Skeletal muscle tissue (tissue), 4 donors: ENCODE data around the gene GABBR2. TPM values are rescaled to one million over a fixed set of nuclear protein-coding genes. Genes with fewer than 3 reads are reported as not detected.

Experiments used
- H3K27ac ChIP-seq: one replicate; pipeline ENCODE4 v1.7.0; 2013; ENCODE audit warnings: mild to moderate bottlenecking, low read depth, low read length, inconsistent platforms
- H3K27me3 ChIP-seq, 3 donors: one replicate each; pipeline ENCODE4 v1.7.0; 2013; ENCODE audit warnings: low read length in 3 of 3; ENCODE audit not compliant: control insufficient read depth in 3 of 3, insufficient read depth in 3 of 3
- H3K36me3 ChIP-seq, 3 donors: one replicate each; pipeline ENCODE4 v1.7.0; 2013; ENCODE audit warnings: low read length in 3 of 3; ENCODE audit not compliant: control insufficient read depth in 3 of 3, insufficient read depth in 3 of 3
- H3K4me1 ChIP-seq, 3 donors: one replicate each; pipeline ENCODE4 v1.7.0; 2013; ENCODE audit warnings: low read length in 3 of 3, mild to moderate bottlenecking in 3 of 3; ENCODE audit not compliant: control insufficient read depth in 3 of 3, insufficient read depth in 3 of 3
- H3K4me3 ChIP-seq, 3 donors: one replicate each; pipeline ENCODE4 v1.7.0; 2013; ENCODE audit warnings: low read length in 3 of 3
- H3K9ac ChIP-seq, 3 donors: one replicate each; pipeline ENCODE4 v1.7.0; 2013; ENCODE audit warnings: low read length in 3 of 3, mild to moderate bottlenecking in 3 of 3, moderate library complexity in 2 of 3, low read depth in 1 of 3
- H3K9me3 ChIP-seq, 3 donors: one replicate each; pipeline ENCODE4 v1.7.0; 2013; ENCODE audit warnings: low read length in 3 of 3; ENCODE audit not compliant: control insufficient read depth in 3 of 3
- total RNA-seq: library from RNA; depleted of rRNA; stranded (reverse); fragments of >200 nt; gene quantifications from one replicate; pipeline ENCODE4 v1.2.3, GENCODE V29; 2014
- donor health status: Osteomylitis.

Gene GABBR2
- total RNA-seq, 1 donor from 2014 or later = under 0.01 TPM

GRCh38 chr9:98413084-98413483 is 295.7 kb downstream of the GABBR2 start:
- peaks cover 0 to 5% (median 0%) of the 10 kb centered on the region in 3 donors for H3K4me1 ChIP-seq
- H3K36me3 ChIP-seq = no peaks in the 10 kb centered on the region
- no peak overlapping the region for H3K27ac ChIP-seq
- H3K9me3 ChIP-seq = no peaks in the 10 kb centered on the region
- peaks cover 4 to 6% (median 4%) of the 10 kb centered on the region in 3 donors for H3K27me3 ChIP-seq
- no peak overlapping the region for H3K9ac ChIP-seq
- no peak overlapping the region for H3K4me3 ChIP-seq

- Histone ChIP-seq H3K27me3 (peaks cover 0 to 7% (median 0%) of the 10 kb centered on the region in 3 donors), H3K9ac (no peak overlapping the region), H3K36me3 (no peaks in the 10 kb centered on the region), H3K4me3 (no peak overlapping the region), H3K4me1 (peaks cover 0 to 5% (median 0%) of the 10 kb centered on the region in 3 donors), H3K27ac (no peak overlapping the region), H3K9me3 (no peaks in the 10 kb centered on the region)
Observed at GRCh38 chr9:98412101-98412842, 296.5 kb downstream of the GABBR2 start.

DNA sequence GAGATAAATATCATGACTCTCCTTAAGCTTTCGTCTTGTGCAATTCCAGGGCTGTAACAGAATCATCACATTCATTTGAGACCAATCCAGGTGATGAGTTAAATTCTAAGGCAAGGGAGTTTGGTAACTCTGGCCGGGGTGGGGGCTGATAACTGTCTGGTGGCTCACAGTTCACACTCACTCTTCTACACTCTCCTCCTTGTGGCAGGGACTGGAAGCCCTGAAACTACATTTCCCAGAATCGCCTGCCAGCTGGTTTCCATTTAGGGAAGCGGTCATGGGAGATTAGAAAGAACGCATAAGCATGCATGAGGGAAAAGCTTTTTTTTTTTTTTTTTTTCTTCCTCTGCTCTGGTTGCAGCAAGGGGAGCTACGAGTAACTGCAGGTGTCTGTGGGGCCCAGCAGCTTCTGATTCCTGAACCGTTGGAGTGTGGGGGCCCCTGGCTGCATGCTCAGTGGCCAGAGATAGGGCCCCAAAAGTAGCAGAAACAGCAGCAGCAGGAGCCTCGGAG is 298.5 kb downstream of the GABBR2 start:
- no peaks in the 10 kb centered on the region for H3K9me3 ChIP-seq
- H3K27ac ChIP-seq = no peak overlapping the region
- no peak overlapping the region for H3K9ac ChIP-seq
- no peak overlapping the region for H3K4me3 ChIP-seq
- peaks cover 0 to 9% (median 0%) of the 10 kb centered on the region in 3 donors for H3K27me3 ChIP-seq
- H3K4me1 ChIP-seq = peaks cover 0 to 5% (median 0%) of the 10 kb centered on the region in 3 donors
- no peaks in the 10 kb centered on the region for H3K36me3 ChIP-seq

GRCh38 chr9:98409719-98410118 is 299.0 kb downstream of the GABBR2 start:
- Histone ChIP-seq H3K4me1 (peaks cover 0 to 5% (median 0%) of the 10 kb centered on the region in 3 donors), H3K27ac (no peak overlapping the region), H3K9ac (no peak overlapping the region), H3K27me3 (peaks cover 0 to 11% (median 0%) of the 10 kb centered on the region in 3 donors), H3K9me3 (no peaks in the 10 kb centered on the region), H3K4me3 (no peak overlapping the region), H3K36me3 (no peaks in the 10 kb centered on the region)

DNA sequence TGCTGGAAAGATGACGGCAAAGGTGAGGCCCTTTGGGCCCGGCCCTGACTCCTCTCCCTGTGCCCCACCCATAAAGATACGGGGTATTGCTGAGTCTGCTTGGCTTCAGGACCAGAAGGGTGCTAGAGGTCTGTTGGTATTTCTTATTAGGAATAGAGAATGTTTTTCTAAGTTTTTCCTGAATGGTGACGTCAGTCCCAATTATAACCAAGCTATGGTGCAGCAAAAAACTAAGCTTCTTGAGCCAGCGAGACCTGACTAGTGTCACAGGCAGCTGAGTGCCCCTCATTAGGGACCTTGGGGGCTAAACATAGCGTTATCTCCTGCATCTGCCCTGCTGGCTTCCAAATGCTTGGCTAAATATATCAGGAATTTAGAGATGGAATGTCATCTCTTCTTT is 302.3 kb downstream of the GABBR2 start:
- H3K27ac ChIP-seq = no peak overlapping the region
- no peak overlapping the region for H3K9ac ChIP-seq
- H3K4me1 ChIP-seq = peaks cover 0 to 5% (median 0%) of the 10 kb centered on the region in 3 donors
- no peak overlapping the region for H3K4me3 ChIP-seq
- H3K9me3 ChIP-seq = no peaks in the 10 kb centered on the region
- no peaks in the 10 kb centered on the region for H3K36me3 ChIP-seq
- peaks cover 0 to 11% (median 0%) of the 10 kb centered on the region in 3 donors for H3K27me3 ChIP-seq

- no peaks in the 10 kb centered on the region for H3K9me3 ChIP-seq
- no peaks in the 10 kb centered on the region for H3K4me1 ChIP-seq
- no peak overlapping the region for H3K4me3 ChIP-seq
- no peak overlapping the region for H3K9ac ChIP-seq
- H3K27me3 ChIP-seq = peaks cover 0 to 11% (median 0%) of the 10 kb centered on the region in 3 donors
- no peak overlapping the region for H3K27ac ChIP-seq
- H3K36me3 ChIP-seq = no peaks in the 10 kb centered on the region
Observed at GRCh38 chr9:98404237-98404636, 304.5 kb downstream of the GABBR2 start.

DNA sequence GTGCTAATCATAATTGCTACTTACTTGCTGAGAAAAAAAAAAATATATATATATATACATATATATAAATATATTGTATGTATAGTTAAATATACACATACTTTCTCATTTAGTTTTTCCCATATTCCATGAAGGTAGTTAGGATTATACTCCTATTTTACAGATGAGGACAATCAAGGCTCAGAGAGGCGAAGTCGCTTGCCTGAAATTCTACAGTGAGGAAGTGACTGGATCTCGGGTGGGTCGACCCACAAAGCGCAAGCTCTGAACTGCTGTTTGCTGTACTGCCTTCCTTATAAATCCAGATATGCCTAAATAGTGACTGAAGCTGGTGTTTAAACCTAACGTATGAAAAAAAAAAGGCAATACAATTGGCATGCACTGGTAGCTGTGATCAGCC is 305.0 kb downstream of the GABBR2 start:
- Histone ChIP-seq H3K4me1 (no peaks in the 10 kb centered on the region), H3K9me3 (no peaks in the 10 kb centered on the region), H3K4me3 (no peak overlapping the region), H3K27ac (no peak overlapping the region), H3K27me3 (peaks cover 0 to 8% (median 0%) of the 10 kb centered on the region in 3 donors), H3K9ac (no peak overlapping the region), H3K36me3 (no peaks in the 10 kb centered on the region)

DNA sequence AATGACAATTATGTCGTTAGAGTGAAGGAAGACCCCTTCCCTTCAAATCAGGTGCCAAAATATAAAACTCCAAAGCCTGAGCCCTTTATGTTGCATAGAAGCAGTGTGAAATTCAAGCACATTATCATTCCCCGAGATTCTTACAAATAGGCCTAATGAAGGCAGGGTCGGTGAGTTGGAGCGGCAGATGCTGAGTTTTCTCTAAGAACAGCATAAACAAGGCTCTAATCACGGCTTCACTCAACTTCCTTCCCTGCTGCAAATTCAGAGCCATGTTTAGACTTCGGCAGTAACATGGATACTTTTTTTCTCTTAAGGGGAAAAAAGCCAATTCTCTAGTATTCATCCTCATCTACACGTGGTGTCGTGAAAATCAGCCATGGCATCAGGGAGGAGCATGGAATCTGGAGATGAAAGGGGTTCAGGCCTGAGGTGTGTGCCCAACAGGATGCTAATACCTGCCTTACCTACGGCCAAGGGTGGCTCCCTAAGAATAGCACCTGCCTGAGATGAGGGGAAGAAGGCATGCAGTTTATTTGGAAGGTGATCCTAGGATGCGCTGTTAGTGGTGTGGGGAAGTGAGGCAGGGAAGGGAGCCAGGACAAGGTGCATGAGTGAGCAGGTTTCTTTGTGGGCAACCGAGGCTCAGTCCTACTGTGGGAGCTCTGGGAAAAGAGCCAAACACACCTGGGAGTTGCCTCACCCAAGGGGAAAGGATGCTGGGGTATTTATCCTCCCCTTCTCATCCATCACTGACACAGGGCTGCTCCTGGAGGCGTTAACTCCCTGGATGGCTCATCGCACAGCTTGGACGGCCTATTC is 306.5 kb downstream of the GABBR2 start:
- no peak overlapping the region for H3K9ac ChIP-seq
- H3K9me3 ChIP-seq = no peaks in the 10 kb centered on the region
- no peaks in the 10 kb centered on the region for H3K36me3 ChIP-seq
- no peak overlapping the region for H3K27ac ChIP-seq
- H3K4me3 ChIP-seq = no peak overlapping the region
- peaks cover 0 to 13% (median 12%) of the 10 kb centered on the region in 3 donors for H3K27me3 ChIP-seq
- no peaks in the 10 kb centered on the region for H3K4me1 ChIP-seq

DNA sequence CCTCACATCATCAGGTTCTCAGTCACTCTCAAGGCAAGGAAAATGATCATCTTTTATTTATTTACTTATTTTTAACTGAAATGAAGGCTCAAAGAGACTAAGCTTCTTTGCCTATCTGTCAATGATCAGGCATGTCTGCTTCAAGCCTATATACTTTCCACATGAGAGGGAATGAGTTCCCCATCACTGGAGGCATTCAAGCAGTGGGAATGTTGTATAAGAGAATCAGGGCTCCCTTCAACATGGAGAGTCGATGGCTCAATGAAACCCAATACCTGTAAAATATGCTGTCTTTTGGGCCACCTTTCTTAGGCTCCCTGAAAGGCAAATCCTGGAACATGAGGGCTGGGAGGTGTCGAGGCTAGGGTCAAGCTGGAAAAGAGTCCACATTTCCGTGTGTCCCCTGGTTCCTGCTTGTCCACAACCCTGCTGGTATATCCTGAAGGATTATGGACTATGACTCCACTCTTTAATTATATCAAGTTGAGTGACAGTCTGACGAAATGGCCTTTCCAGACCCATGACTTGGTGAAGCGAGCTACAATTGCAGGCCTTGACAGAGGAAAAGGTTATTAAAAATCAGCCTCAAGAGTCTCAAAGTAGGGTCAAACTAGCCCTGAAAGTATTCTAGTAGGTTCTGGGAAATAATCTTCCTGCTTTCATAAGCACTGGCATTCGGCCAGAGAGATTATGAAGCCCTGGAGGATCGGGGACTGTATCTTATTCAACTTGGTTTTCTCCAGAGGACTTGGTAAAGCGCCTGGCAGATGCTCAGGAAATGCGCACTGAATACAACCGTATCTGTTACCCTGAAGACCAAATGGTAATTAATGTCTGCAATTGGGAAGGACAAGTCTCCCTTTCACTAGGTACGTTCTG is 307.4 kb downstream of the GABBR2 start:
- Histone ChIP-seq H3K27ac (no peak overlapping the region), H3K9ac (no peak overlapping the region), H3K4me1 (no peaks in the 10 kb centered on the region), H3K9me3 (no peaks in the 10 kb centered on the region), H3K36me3 (no peaks in the 10 kb centered on the region), H3K27me3 (peaks cover 0 to 15% (median 15%) of the 10 kb centered on the region in 3 donors), H3K4me3 (no peak overlapping the region)
